Karpas-422 (cell line): ENCODE measurements around the gene RBM22. TPM values are rescaled to one million over a fixed set of nuclear protein-coding genes. Genes with fewer than 3 reads are reported as not detected.

Source experiments
- DNase-seq: peaks from one replicate; pipeline ENCODE4 v3.0.0-alpha.2; 2015
- H2AFZ ChIP-seq: fragments of 200-600 bp; sonication (generic); 2 replicates; pipeline ENCODE4 v1.6.1; 2014; ENCODE audit warnings: antibody characterized with exemption, low read length, mixed read lengths
- H3K27ac ChIP-seq: fragments of 200-600 bp; sonication (generic); 2 replicates; pipeline ENCODE4 v1.5.1; 2014; ENCODE audit warnings: mild to moderate bottlenecking, low read length, moderate library complexity
- H3K27me3 ChIP-seq: fragments of 200-600 bp; sonication (generic); 2 replicates; pipeline ENCODE4 v1.6.1; 2014; ENCODE audit warnings: low read length, mixed read lengths
- H3K36me3 ChIP-seq: fragments of 200-600 bp; sonication (generic); 2 replicates; pipeline ENCODE4 v1.6.1; 2014; ENCODE audit warnings: low read length, mixed read lengths; ENCODE audit not compliant: insufficient read depth
- H3K4me1 ChIP-seq: fragments of 200-600 bp; sonication (generic); 2 replicates; pipeline ENCODE4 v1.6.1; 2014; ENCODE audit warnings: mild to moderate bottlenecking, low read length, mixed read lengths
- H3K4me2 ChIP-seq: fragments of 200-600 bp; sonication (generic); 2 replicates; pipeline ENCODE4 v1.6.1; 2014; ENCODE audit warnings: low read length, low read depth, mild to moderate bottlenecking; ENCODE audit not compliant: poor library complexity, severe bottlenecking
- H3K4me3 ChIP-seq: fragments of 200-600 bp; sonication (generic); 2 replicates; pipeline ENCODE4 v1.5.1; 2014; ENCODE audit warnings: mild to moderate bottlenecking, antibody characterized with exemption, low read length, mixed read lengths
- H3K79me2 ChIP-seq: fragments of 200-600 bp; sonication (generic); 2 replicates; pipeline ENCODE4 v1.6.1; 2014; ENCODE audit warnings: mild to moderate bottlenecking, low read length, mixed read lengths
- H3K9ac ChIP-seq: fragments of 200-600 bp; sonication (generic); 2 replicates; pipeline ENCODE4 v1.6.0; 2014; ENCODE audit warnings: low read length
- H3K9me2 ChIP-seq: fragments of 200-600 bp; sonication (generic), shearing (Covaris generic); replicated peaks from 2 replicates; pipeline ENCODE4 v1.6.0; 2014; ENCODE audit warnings: mild to moderate bottlenecking, low read length, moderate library complexity; ENCODE audit not compliant: insufficient read depth
- H3K9me3 ChIP-seq: fragments of 300-700, 200-600 bp; sonication (generic); 2 replicates; pipeline ENCODE4 v1.6.1; 2014; ENCODE audit warnings: low read length, mixed read lengths
- H4K20me1 ChIP-seq: fragments of 200-600 bp; sonication (generic); 2 replicates; pipeline ENCODE4 v1.6.1; 2014; ENCODE audit warnings: mild to moderate bottlenecking, antibody characterized with exemption, low read length, low read depth; ENCODE audit not compliant: insufficient read depth
- total RNA-seq: library from RNA; depleted of rRNA; stranded (reverse); fragments of >200 nt; shearing (Covaris generic); gene quantifications from 2 replicates; pipeline ENCODE4 v1.2.3, GENCODE V29; 2014; ENCODE audit warnings: low replicate concordance

The RBM22 gene
- total RNA-seq, 1 experiment from 2014 or later: 53.2 TPM

DNA sequence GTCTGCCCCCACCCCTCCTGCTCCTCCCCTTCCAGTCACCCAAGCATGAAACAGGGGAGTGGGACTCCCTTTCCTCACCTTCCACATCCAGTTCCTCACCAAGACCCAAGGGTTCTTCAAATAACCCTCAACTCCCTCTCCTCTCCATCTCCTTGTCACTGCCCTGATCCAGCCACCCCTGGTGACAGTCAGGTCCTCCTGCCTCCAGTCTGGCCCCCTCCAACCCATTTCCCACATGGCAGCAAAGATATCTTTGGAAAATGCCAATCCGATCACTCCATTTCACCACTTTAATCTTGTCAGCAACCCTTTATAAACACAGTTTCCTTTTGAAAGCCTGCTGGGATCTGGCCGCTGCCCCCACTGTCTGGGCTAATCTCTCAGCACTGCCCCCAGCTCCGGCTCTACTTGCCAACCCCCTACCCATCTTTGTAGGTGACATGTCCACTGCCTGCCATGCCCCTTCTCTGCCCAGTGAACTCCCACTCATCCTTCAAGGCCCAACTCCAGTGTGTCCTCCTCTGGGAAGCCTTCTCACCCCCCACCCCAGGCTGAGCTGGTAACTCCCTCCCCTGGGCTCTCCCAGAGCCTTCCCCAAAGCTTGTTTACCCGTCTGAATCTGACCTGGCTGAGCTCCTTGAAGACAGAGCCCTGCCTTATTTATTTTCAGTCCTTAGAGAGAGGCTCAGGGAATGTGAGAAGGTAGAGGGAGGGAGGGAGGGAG is 40.6 kb downstream of the RBM22 start:
- no peak for DNase-seq

DNA sequence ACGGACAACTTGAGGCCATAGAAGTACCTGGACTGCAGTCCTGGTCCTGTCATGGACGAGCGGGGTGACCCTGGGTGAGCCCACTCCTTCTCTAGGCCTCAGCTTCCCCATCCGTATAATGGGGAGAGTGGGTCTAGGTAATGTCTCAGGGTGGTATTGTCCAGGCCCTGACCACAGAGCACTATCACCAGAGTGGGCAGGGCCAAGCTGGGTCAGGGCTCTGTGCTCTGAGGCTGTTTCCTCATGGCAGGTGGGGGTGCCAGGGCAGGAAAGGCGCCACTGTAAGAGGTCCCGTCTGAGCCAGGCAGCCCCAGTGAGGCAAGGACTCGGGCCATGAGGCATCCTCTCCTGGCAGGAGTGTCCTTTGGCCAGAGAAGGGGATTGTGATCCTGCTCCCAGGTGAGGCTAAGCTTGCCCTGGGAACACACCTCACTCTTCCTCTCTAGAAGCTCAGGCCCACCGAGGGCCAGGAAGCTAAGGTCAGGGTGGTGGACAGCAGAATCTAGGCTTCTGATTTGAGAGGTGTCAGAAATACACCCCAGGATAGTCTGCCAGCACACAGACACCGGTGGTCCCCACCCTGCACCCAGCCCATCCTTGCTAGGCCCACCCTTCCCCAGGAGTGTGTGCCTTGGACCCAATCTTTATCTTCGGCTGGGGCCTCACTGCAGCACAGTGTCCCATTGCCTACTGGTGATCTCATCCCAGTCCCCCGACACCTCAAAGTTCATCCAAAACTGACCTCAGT is 41.3 kb downstream of the RBM22 start:
- H3K9ac ChIP-seq: no peak overlapping the region
- no peak overlapping the region for H3K4me2 ChIP-seq
- H4K20me1 ChIP-seq: no peaks in the 10 kb centered on the region
- no peaks in the 10 kb centered on the region for H3K79me2 ChIP-seq
- no peaks in the 10 kb centered on the region for H3K9me3 ChIP-seq
- no peak for DNase-seq
- no peak overlapping the region for H3K27ac ChIP-seq
- H3K4me3 ChIP-seq: no peak overlapping the region
- peaks cover 13% of the 10 kb centered on the region for H3K4me1 ChIP-seq
- no peaks in the 10 kb centered on the region for H3K9me2 ChIP-seq
- H3K36me3 ChIP-seq: no peaks in the 10 kb centered on the region
- H3K27me3 ChIP-seq: no peaks in the 10 kb centered on the region
- no peak overlapping the region for H2AFZ ChIP-seq

More for the DNA sequence above, 40.6 kb downstream of the RBM22 start:
- no peak overlapping the region for H3K4me3 ChIP-seq
- no peaks in the 10 kb centered on the region for H3K27me3 ChIP-seq
- peaks cover 13% of the 10 kb centered on the region for H3K4me1 ChIP-seq
- no peak overlapping the region for H3K27ac ChIP-seq
- no peaks in the 10 kb centered on the region for H3K9me2 ChIP-seq
- H3K36me3 ChIP-seq: no peaks in the 10 kb centered on the region
- no peaks in the 10 kb centered on the region for H3K79me2 ChIP-seq
- no peak overlapping the region for H3K9ac ChIP-seq
- H3K4me2 ChIP-seq: no peak overlapping the region
- H2AFZ ChIP-seq: no peak overlapping the region
- no peaks in the 10 kb centered on the region for H4K20me1 ChIP-seq
- H3K9me3 ChIP-seq: no peaks in the 10 kb centered on the region

DNA sequence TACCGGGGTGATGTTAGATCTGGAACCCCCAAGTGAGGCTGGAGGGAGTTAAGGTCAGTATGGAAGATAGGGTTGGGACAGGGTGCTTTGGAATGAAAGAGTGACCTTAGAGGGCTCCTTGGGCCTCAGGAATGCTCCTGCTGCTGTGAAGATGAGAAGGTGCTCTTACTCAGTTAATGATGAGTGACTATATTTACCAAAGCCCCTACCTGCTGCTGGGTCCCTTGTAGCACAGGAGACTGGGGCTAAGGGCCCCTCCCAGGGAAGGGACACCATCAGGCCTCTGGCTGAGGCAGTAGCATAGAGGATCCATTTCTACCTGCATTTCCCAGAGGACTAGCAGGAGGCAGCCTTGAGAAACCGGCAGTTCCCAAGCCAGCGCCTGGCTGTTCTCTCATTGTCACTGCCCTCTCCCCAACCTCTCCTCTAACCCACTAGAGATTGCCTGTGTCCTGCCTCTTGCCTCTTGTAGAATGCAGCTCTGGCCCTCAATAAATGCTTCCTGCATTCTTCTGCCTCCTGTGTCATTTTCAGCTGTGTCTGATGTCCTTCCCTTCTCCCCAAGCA is 42.1 kb downstream of the RBM22 start:
- Histone ChIP-seq H3K4me1 (peaks cover 13% of the 10 kb centered on the region), H3K36me3 (no peaks in the 10 kb centered on the region)
- no peak for DNase-seq

DNA sequence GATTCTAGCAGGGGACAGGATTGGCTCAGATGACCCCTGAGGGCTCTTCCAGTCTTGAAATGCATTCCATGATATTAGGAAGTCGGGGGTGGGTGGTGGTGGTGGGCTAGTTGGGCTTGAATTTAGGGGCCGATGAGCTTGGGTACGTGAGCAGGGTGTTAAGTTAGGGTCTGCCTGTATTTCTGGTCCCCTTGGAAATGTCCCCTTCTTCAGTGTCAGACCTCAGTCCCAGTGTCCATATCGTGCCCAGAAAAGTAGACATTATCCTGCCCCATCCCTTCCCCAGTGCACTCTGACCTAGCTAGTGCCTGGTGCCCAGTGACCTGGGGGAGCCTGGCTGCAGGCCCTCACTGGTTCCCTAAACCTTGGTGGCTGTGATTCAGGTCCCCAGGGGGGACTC is 42.7 kb downstream of the RBM22 start:
- Histone ChIP-seq H3K4me1 (peaks cover 13% of the 10 kb centered on the region), H3K4me3 (no peak overlapping the region), H3K9me2 (no peaks in the 10 kb centered on the region), H3K27me3 (no peaks in the 10 kb centered on the region), H3K36me3 (no peaks in the 10 kb centered on the region), H3K9ac (no peak overlapping the region), H3K27ac (no peak overlapping the region), H3K9me3 (no peaks in the 10 kb centered on the region), H3K4me2 (no peak overlapping the region), H2AFZ (no peak overlapping the region), H3K79me2 (no peaks in the 10 kb centered on the region), H4K20me1 (no peaks in the 10 kb centered on the region)
- DNase-seq: no peak

More for the DNA sequence above, 42.1 kb downstream of the RBM22 start:
- Histone ChIP-seq H3K27ac (no peak overlapping the region), H3K9ac (no peak overlapping the region), H3K9me2 (no peaks in the 10 kb centered on the region), H2AFZ (no peak overlapping the region), H3K27me3 (no peaks in the 10 kb centered on the region), H3K4me3 (no peak overlapping the region), H3K4me2 (no peak overlapping the region), H4K20me1 (no peaks in the 10 kb centered on the region), H3K9me3 (no peaks in the 10 kb centered on the region), H3K79me2 (no peaks in the 10 kb centered on the region)

DNA sequence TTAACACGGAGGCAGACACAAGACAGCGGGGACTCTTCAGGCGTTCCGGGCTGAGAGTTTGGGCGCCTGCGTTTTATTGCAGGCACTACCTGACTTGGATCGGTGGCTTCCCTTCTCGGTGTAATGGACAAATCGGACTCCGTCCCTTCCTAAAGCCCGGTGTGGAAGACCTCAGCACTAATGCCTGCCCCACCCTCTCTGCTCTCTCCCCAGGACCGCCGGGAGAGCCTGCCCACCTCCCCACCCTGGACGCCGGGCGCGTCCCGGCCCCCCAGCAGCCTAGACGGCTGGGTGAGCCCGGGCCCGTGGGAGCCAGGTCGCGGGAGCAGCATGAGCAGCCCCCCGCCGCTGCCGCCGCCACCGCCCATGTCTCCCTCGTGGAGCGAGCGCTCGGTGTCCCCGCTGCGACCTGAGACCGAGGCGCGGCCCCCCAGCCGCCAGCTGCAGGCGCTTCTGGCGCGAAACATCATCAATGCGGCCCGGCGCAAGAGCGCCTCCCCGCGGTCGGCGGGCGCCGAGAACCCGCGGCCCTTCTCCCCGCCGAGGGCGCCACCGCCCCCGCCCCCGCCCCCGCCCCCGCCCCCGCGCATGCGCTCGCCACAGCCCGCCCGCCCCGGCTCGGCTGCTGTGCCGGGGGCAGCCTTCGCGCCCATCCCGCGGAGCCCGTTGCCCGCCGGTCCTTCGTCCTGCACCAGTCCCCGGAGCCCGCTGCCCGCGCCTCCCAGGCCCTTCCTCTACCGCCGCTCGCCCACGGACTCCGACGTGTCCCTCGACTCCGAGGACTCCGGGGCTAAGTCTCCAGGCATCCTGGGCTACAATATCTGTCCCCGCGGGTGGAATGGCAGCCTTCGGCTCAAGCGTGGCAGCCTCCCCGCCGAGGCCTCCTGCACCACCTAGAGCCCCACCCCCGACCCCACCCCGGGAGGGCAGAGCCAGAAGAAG is 44.4 kb downstream of the RBM22 start:
- H3K9me2 ChIP-seq: no peaks in the 10 kb centered on the region
- H3K9me3 ChIP-seq: no peaks in the 10 kb centered on the region
- peaks cover 13% of the 10 kb centered on the region for H3K4me1 ChIP-seq
- H3K9ac ChIP-seq: peak overlapping the region; percentile 76
- no peaks in the 10 kb centered on the region for H3K27me3 ChIP-seq
- no peaks in the 10 kb centered on the region for H3K79me2 ChIP-seq
- H3K36me3 ChIP-seq: no peaks in the 10 kb centered on the region
- no peaks in the 10 kb centered on the region for H4K20me1 ChIP-seq
- peak overlapping the region; percentile 98 for H2AFZ ChIP-seq
- H3K4me3 ChIP-seq: peak overlapping the region; percentile 69
- DNase-seq: peak; percentile 88
- peak overlapping the region; percentile 90 for H3K4me2 ChIP-seq
- H3K27ac ChIP-seq: no peak overlapping the region

DNA sequence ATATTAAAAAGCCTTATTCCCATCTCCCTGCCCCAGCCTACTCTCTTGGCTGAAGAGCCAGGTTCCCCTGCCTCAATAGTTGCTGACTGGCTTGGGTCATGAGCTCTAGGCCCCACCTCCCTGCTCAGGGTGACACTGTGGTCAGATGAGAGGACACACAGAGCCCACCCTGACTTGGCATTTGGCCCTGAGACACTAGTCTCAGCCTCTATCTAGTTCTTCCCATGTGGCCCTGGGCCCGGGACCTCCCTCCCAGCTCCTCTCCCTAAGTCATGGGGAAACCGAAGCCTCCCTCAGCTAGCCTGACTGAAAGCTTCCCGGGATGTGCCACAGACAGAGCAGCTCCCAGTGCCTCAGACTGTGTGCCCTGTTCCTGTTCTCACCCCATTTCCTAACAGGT is 45.6 kb downstream of the RBM22 start:
- no peaks in the 10 kb centered on the region for H3K36me3 ChIP-seq
- H3K9me2 ChIP-seq: no peaks in the 10 kb centered on the region
- H3K27me3 ChIP-seq: no peaks in the 10 kb centered on the region
- H3K9ac ChIP-seq: no peak overlapping the region
- H3K4me1 ChIP-seq: peaks cover 13% of the 10 kb centered on the region
- H3K79me2 ChIP-seq: no peaks in the 10 kb centered on the region
- DNase-seq: no peak
- H3K27ac ChIP-seq: no peak overlapping the region
- no peaks in the 10 kb centered on the region for H4K20me1 ChIP-seq
- H2AFZ ChIP-seq: no peak overlapping the region
- H3K4me3 ChIP-seq: no peak overlapping the region
- H3K4me2 ChIP-seq: no peak overlapping the region
- no peaks in the 10 kb centered on the region for H3K9me3 ChIP-seq

DNA sequence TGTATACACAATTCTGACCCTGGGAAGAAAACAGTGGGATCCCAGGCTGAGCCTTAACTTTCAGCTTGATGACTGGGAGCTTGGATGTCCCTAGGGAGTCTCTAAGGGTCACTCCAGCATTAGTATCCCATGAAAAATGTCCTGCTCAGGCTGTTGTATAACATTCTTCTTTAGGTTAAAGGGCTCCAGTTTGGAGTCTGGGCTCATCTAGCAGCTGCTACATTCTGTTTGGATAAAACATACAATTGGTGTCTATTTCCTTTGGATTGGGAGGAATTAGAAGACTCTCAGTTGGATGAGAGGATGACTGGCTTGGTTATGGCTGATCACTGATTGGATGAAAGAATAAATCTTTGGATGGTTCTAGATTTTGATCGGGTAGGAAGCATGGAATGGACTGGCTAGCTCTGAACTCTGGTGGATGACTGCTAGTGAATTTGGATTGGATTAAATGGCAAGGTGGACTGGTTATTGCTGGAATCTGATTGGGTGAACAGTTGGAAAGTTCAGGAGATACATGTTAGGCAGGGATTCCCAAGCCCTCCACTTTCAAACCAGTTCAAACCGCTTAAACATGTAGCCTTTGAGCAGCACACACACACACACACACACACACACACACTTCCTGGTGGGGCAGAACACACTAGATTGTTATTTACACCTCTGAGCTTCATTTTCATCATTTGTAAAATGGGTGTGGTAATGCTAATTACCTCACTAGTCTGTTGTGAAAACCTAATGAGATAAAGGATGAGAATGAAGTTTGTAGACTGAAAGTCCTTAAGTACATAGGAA is 46.9 kb downstream of the RBM22 start:
- H3K27me3 ChIP-seq: no peaks in the 10 kb centered on the region
- no peaks in the 10 kb centered on the region for H3K36me3 ChIP-seq
- H3K4me3 ChIP-seq: no peak overlapping the region
- H3K4me1 ChIP-seq: peaks cover 13% of the 10 kb centered on the region
- H3K4me2 ChIP-seq: no peak overlapping the region
- H4K20me1 ChIP-seq: no peaks in the 10 kb centered on the region
- no peak overlapping the region for H3K9ac ChIP-seq
- H3K27ac ChIP-seq: no peak overlapping the region
- H3K79me2 ChIP-seq: no peaks in the 10 kb centered on the region
- no peaks in the 10 kb centered on the region for H3K9me3 ChIP-seq
- peak; percentile 42 for DNase-seq
- H3K9me2 ChIP-seq: no peaks in the 10 kb centered on the region
- no peak overlapping the region for H2AFZ ChIP-seq
